ENCODE results near the gene RHOD.

RHOD gene

GRCh38 chr11:67025750-67026149, 30.9 kb upstream of the RHOD start:
- H3K9me3 ChIP-seq (ENCODE audit: insufficient read depth, low read length), result no peaks in the 10 kb centered on the region
- H3K36me3 ChIP-seq (ENCODE audit: insufficient read depth, insufficient read length, low read length), result no peaks in the 10 kb centered on the region
- H3K4me3 ChIP-seq (ENCODE audit: insufficient read length, low read depth), result no peak overlapping the region
- H3K27me3 ChIP-seq (ENCODE audit: insufficient read depth, insufficient read length), result peaks cover 51% of the 10 kb centered on the region
- H3K9ac ChIP-seq (ENCODE audit: insufficient read length, low read depth), result no peak overlapping the region
- peaks cover 40% of the 10 kb centered on the region for H3K4me1 ChIP-seq (ENCODE audit: insufficient read depth, insufficient read length)
- DNase-seq (ENCODE audit: low read depth, low spot score), result no peak
- TF ChIP-seq ZNF274 (IDR thresholded peaks at IDR 0.05; ENCODE audit: low read depth, low read length) (no peak), SUZ12 (IDR thresholded peaks at IDR 0.05; ENCODE audit: extremely low read depth, insufficient read depth, insufficient read length) (no peak), YY1 (IDR thresholded peaks at IDR 0.05; ENCODE audit: insufficient read depth, insufficient read length) (no peak)

DNA sequence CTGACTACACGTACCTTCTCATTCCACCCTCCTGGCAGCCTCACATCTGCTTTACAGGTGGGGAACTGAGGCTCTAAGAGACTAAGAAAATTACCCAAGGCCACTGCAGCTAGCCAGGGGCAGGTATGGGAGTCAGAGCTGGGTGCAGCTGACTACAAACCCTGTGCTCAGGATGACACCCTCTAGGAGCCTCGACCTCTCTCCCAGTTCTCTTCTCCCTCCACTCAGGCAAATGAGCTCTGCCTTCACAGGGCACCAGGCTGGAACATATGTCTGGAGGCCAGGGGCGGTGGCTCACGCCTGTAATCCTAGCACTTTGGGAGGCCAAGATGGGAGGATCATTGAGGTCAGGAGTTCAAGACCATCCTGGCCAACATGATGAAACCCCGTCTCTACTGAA, 29.7 kb upstream of the RHOD start:
- H3K9me3 ChIP-seq (ENCODE audit: insufficient read depth, low read length), result no peaks in the 10 kb centered on the region
- H3K27me3 ChIP-seq (ENCODE audit: insufficient read depth, insufficient read length), result peaks cover 48% of the 10 kb centered on the region
- DNase-seq (ENCODE audit: low read depth, low spot score), result no peak
- no peaks in the 10 kb centered on the region for H3K36me3 ChIP-seq (ENCODE audit: insufficient read depth, insufficient read length, low read length)
- peaks cover 50% of the 10 kb centered on the region for H3K4me1 ChIP-seq (ENCODE audit: insufficient read depth, insufficient read length)
- no peak overlapping the region for H3K4me3 ChIP-seq (ENCODE audit: insufficient read length, low read depth)
- TF ChIP-seq ZNF274 (IDR thresholded peaks at IDR 0.05; ENCODE audit: low read depth, low read length) (no peak), YY1 (IDR thresholded peaks at IDR 0.05; ENCODE audit: insufficient read depth, insufficient read length) (no peak), SUZ12 (IDR thresholded peaks at IDR 0.05; ENCODE audit: extremely low read depth, insufficient read depth, insufficient read length) (no peak)
- no peak overlapping the region for H3K9ac ChIP-seq (ENCODE audit: insufficient read length, low read depth)

- Histone ChIP-seq H3K4me1 (ENCODE audit: insufficient read depth, insufficient read length) (peaks cover 51% of the 10 kb centered on the region), H3K4me3 (ENCODE audit: insufficient read length, low read depth) (no peak overlapping the region), H3K9ac (ENCODE audit: insufficient read length, low read depth) (no peak overlapping the region), H3K27me3 (ENCODE audit: insufficient read depth, insufficient read length) (peaks cover 43% of the 10 kb centered on the region), H3K9me3 (ENCODE audit: insufficient read depth, low read length) (no peaks in the 10 kb centered on the region), H3K36me3 (ENCODE audit: insufficient read depth, insufficient read length, low read length) (no peaks in the 10 kb centered on the region)
- TF ChIP-seq YY1 (IDR thresholded peaks at IDR 0.05; ENCODE audit: insufficient read depth, insufficient read length) (no peak), ZNF274 (IDR thresholded peaks at IDR 0.05; ENCODE audit: low read depth, low read length) (no peak), SUZ12 (IDR thresholded peaks at IDR 0.05; ENCODE audit: extremely low read depth, insufficient read depth, insufficient read length) (no peak)
- no peak for DNase-seq (ENCODE audit: low read depth, low spot score)
Observed at GRCh38 chr11:67027483-67027930, 29.1 kb upstream of the RHOD start.

GRCh38 chr11:67027943-67028542, 28.6 kb upstream of the RHOD start:
- Histone ChIP-seq H3K36me3 (ENCODE audit: insufficient read depth, insufficient read length, low read length) (no peaks in the 10 kb centered on the region), H3K4me1 (ENCODE audit: insufficient read depth, insufficient read length) (peaks cover 52% of the 10 kb centered on the region), H3K9me3 (ENCODE audit: insufficient read depth, low read length) (no peaks in the 10 kb centered on the region), H3K9ac (ENCODE audit: insufficient read length, low read depth) (no peak overlapping the region), H3K4me3 (ENCODE audit: insufficient read length, low read depth) (no peak overlapping the region), H3K27me3 (ENCODE audit: insufficient read depth, insufficient read length) (peaks cover 37% of the 10 kb centered on the region)
- no peak for DNase-seq (ENCODE audit: low read depth, low spot score)
- TF ChIP-seq YY1 (IDR thresholded peaks at IDR 0.05; ENCODE audit: insufficient read depth, insufficient read length) (no peak), SUZ12 (IDR thresholded peaks at IDR 0.05; ENCODE audit: extremely low read depth, insufficient read depth, insufficient read length) (no peak), ZNF274 (IDR thresholded peaks at IDR 0.05; ENCODE audit: low read depth, low read length) (no peak)

DNA sequence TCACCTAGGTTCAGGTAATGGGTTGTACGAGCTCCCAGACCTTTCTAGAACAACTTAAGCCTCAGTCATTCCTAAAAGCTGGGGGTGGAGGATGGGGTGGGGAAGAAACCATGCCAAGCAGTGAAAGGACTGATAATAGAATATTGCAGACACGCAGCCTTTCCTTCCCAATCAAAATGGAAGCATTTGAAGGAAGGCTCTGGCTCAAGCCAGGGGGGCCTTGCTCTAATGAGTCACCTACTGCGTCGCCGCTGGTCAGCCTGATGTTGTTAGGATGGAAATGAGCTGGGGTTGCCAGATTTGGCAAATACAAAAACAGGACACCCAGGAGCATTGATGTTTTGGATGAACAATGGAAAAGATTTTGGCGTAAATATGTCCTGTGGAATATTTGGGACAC, 27.5 kb upstream of the RHOD start:
- Histone ChIP-seq H3K9me3 (ENCODE audit: insufficient read depth, low read length) (no peaks in the 10 kb centered on the region), H3K9ac (ENCODE audit: insufficient read length, low read depth) (no peak overlapping the region), H3K27me3 (ENCODE audit: insufficient read depth, insufficient read length) (peaks cover 26% of the 10 kb centered on the region), H3K4me1 (ENCODE audit: insufficient read depth, insufficient read length) (peaks cover 52% of the 10 kb centered on the region), H3K4me3 (ENCODE audit: insufficient read length, low read depth) (no peak overlapping the region), H3K36me3 (ENCODE audit: insufficient read depth, insufficient read length, low read length) (no peaks in the 10 kb centered on the region)
- TF ChIP-seq SUZ12 (IDR thresholded peaks at IDR 0.05; ENCODE audit: extremely low read depth, insufficient read depth, insufficient read length), result no peak
- no peak for TF ChIP-seq ZNF274 (IDR thresholded peaks at IDR 0.05; ENCODE audit: low read depth, low read length)
- no peak for TF ChIP-seq YY1 (IDR thresholded peaks at IDR 0.05; ENCODE audit: insufficient read depth, insufficient read length)
- no peak for DNase-seq (ENCODE audit: low read depth, low spot score)

DNA sequence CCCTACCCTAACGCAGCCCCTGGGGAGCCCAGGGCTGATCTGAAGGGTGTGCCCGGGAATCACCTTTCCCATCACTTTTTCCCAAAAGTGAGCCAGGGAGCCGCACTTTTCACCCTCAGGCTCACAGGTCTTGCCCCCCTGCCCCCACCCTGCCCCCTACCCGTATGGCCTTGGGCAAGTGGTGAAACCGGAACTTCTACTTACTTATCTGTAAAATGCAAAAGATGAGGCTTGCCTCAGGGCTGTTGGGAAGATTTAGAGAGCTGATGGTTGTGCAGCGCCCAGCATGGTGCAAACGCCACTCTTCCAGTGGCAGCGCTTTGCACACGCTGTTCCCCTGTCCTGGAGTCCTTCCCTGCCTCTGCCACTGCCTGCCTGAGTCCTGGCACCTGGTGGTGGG, 25.7 kb upstream of the RHOD start:
- Histone ChIP-seq H3K27me3 (ENCODE audit: insufficient read depth, insufficient read length) (peaks cover 10% of the 10 kb centered on the region), H3K9ac (ENCODE audit: insufficient read length, low read depth) (no peak overlapping the region), H3K36me3 (ENCODE audit: insufficient read depth, insufficient read length, low read length) (no peaks in the 10 kb centered on the region), H3K9me3 (ENCODE audit: insufficient read depth, low read length) (no peaks in the 10 kb centered on the region), H3K4me1 (ENCODE audit: insufficient read depth, insufficient read length) (peaks cover 48% of the 10 kb centered on the region), H3K4me3 (ENCODE audit: insufficient read length, low read depth) (no peak overlapping the region)
- TF ChIP-seq YY1 (IDR thresholded peaks at IDR 0.05; ENCODE audit: insufficient read depth, insufficient read length) (no peak), SUZ12 (IDR thresholded peaks at IDR 0.05; ENCODE audit: extremely low read depth, insufficient read depth, insufficient read length) (no peak), ZNF274 (IDR thresholded peaks at IDR 0.05; ENCODE audit: low read depth, low read length) (no peak)
- no peak for DNase-seq (ENCODE audit: low read depth, low spot score)

- peaks cover 48% of the 10 kb centered on the region for H3K4me1 ChIP-seq (ENCODE audit: insufficient read depth, insufficient read length)
- DNase-seq (ENCODE audit: low read depth, low spot score), result no peak
Observed at GRCh38 chr11:67031791-67032561, 24.7 kb upstream of the RHOD start.

More at GRCh38 chr11:67031791-67032561, 24.7 kb upstream of the RHOD start:
- peaks cover 7% of the 10 kb centered on the region for H3K27me3 ChIP-seq (ENCODE audit: insufficient read depth, insufficient read length)
- H3K4me3 ChIP-seq (ENCODE audit: insufficient read length, low read depth), result no peak overlapping the region
- no peaks in the 10 kb centered on the region for H3K9me3 ChIP-seq (ENCODE audit: insufficient read depth, low read length)
- no peak for TF ChIP-seq ZNF274 (IDR thresholded peaks at IDR 0.05; ENCODE audit: low read depth, low read length)
- TF ChIP-seq YY1 (IDR thresholded peaks at IDR 0.05; ENCODE audit: insufficient read depth, insufficient read length), result no peak
- TF ChIP-seq SUZ12 (IDR thresholded peaks at IDR 0.05; ENCODE audit: extremely low read depth, insufficient read depth, insufficient read length), result no peak
- H3K9ac ChIP-seq (ENCODE audit: insufficient read length, low read depth), result no peak overlapping the region
- H3K36me3 ChIP-seq (ENCODE audit: insufficient read depth, insufficient read length, low read length), result no peaks in the 10 kb centered on the region
